GM12878 (cell line): ENCODE results near the gene MBOAT7. TPM values are rescaled to one million over a fixed set of nuclear protein-coding genes. Genes with fewer than 3 reads are reported as not detected.

Experiments
- BACH1 ChIP-seq: fragments of 450-650 bp; IDR thresholded peaks from 2 replicates; pipeline ENCODE4 v1.6.1; 2017; ENCODE audit warnings: mild to moderate bottlenecking, borderline replicate concordance
- GABPA ChIP-seq: IDR thresholded peaks from 2 replicates; pipeline ENCODE4 v1.6.1; 2014; ENCODE audit warnings: antibody characterized with exemption, low read depth, mild to moderate bottlenecking, inconsistent platforms
- HDGF ChIP-seq: fragments of 450-650 bp; IDR thresholded peaks from 2 replicates; pipeline ENCODE4 v1.6.1; 2016; ENCODE audit warnings: antibody characterized with exemption
- IKZF1 ChIP-seq: fragments of 450-650 bp; conservative IDR thresholded peaks from 2 replicates; pipeline ENCODE4 v1.6.1; 2017; ENCODE audit warnings: antibody characterized with exemption, mild to moderate bottlenecking
- POLR2AphosphoS2 ChIP-seq: IDR thresholded peaks from 2 replicates; pipeline ENCODE4 v1.6.1; 2011; ENCODE audit warnings: low read depth, mild to moderate bottlenecking, low read length, improper control_type of control experiment, moderate library complexity
- RELA ChIP-seq: fragments of 450-650 bp; IDR thresholded peaks from 2 replicates; pipeline ENCODE4 v1.8.0; 2014; ENCODE audit warnings: borderline replicate concordance; ENCODE audit not compliant: partially characterized antibody
- TARDBP ChIP-seq: IDR thresholded peaks from 2 replicates; pipeline ENCODE4 v1.6.1; 2016; ENCODE audit warnings: borderline replicate concordance
- ZBTB11 ChIP-seq: fragments of 450-650 bp; formaldehyde crosslinking; IDR thresholded peaks from 2 replicates; pipeline ENCODE4 v1.5.0; 2022; ENCODE audit warnings: mild to moderate bottlenecking, missing genetic modification characterization
- polyA plus RNA-seq, 11 experiments: library from polyadenylated mRNA; depleted of rRNA in 4 of 11; unstranded in 6 of 11; stranded (reverse) in 5 of 11; fragments of >200 nt; fragmentation: Nextera tagmentation in 4 of 11; fragmentation: Illumina TruSeq in 1 of 11; extraction: Ambion mirVana in 4 of 11; extraction: Trizol in 1 of 11; gene quantifications; 1 replicate in 1 of 11; 2 replicates in 10 of 11; pipeline versions ENCODE4 v1.2.1 to v1.2.3, GENCODE V29; 2011 to 2016; ENCODE audit warnings: inconsistent platforms in 2 of 11, missing spikeins in 2 of 11, low read depth in 1 of 11
- total RNA-seq, 4 experiments: library from RNA; depleted of rRNA in 3 of 4; stranded (reverse); fragments of >200 nt in 3 of 4; fragmentation: Illumina TruSeq in 1 of 4; extraction: Trizol in 1 of 4; gene quantifications; 2 replicates each; pipeline versions ENCODE4 v1.2.1 to v1.2.3, GENCODE V29; 2013 to 2021

The MBOAT7 gene
- total and polyA plus RNA-seq, 10 of the 15 experiments (the other 5 are each of a cell fraction or from before 2014, with no cell fraction given), result 0.69 to 44.5 (median 21.7) TPM

GRCh38 chr19:54189735-54190502, 539 bp upstream of the MBOAT7 start (continued):
- TF ChIP-seq ZBTB11 (CRISPR knock-in tag) (no peak), TARDBP (no peak), GABPA (no peak), IKZF1 (no peak), RELA (peak; percentile 80), HDGF (peak; percentile 74; the same call in 1 of the 2 replicates), BACH1 (peak; percentile 54; the same call in 1 of the 2 replicates), POLR2AphosphoS2 (peak; percentile 87)
